ENCODE results near the gene LGALS8. TPM values are rescaled to one million over a fixed set of nuclear protein-coding genes. Genes with fewer than 3 reads are reported as not detected.

LGALS8 gene
- total and polyA plus RNA-seq, 11 donors, result 45.3 to 114 (median 91.4) TPM

GRCh38 chr1:236535662-236536161 is 11.9 kb downstream of the LGALS8 start:
- Histone ChIP-seq H3K9me3 (no peaks in the 10 kb centered on the region), H3K27me3 (no peaks in the 10 kb centered on the region), H3K36me3 (peaks cover 0 to 63% (median 45%) of the 10 kb centered on the region in 9 donors), H3K4me1 (peaks cover 0 to 38% (median 16%) of the 10 kb centered on the region in 12 donors), H3K27ac (no peak overlapping the region), H3K4me3 (no peak overlapping the region)
- TF ChIP-seq POLR2A (IDR thresholded peaks at IDR 0.05) (no peak), CTCF (IDR thresholded peaks at IDR 0.05) (no peak)
- intact Hi-C loops (cut with DNase I), result loop anchor here in 2 of 10 donors (10.0 kb wide), 1 partner anchor 431 kb away; no protein-coding TSS in a partner anchor
- DNase-seq (no peak), ATAC-seq (no peak)
- 80 to 95% (median 90%) methylated on average over 6 of the region's 6 CpGs for whole genome bisulfite sequencing, 4 donors

- no peak overlapping the region for H3K27ac ChIP-seq
- intact Hi-C loops (cut with DNase I), result loop anchor here in 2 of 10 donors (10.0 kb wide), 1 partner anchor 432 kb away; no protein-coding TSS in a partner anchor
- H3K4me3 ChIP-seq, result no peak overlapping the region
- H3K9me3 ChIP-seq, result no peaks in the 10 kb centered on the region
- peaks cover 0 to 29% (median 14%) of the 10 kb centered on the region in 12 donors for H3K4me1 ChIP-seq
- TF ChIP-seq POLR2A (IDR thresholded peaks at IDR 0.05) (no peak), CTCF (IDR thresholded peaks at IDR 0.05) (no peak)
- H3K36me3 ChIP-seq, result peaks cover 0 to 68% (median 49%) of the 10 kb centered on the region in 9 donors
- no peaks in the 10 kb centered on the region for H3K27me3 ChIP-seq
- ATAC-seq (peak in 1 of 4 donors; percentile 5), DNase-seq (no peak)
- WGBS, 4 donors, result 77 to 92% (median 80%) methylated on average over 5 of the region's 5 CpGs
Observed at GRCh38 chr1:236536540-236536939, 12.8 kb downstream of the LGALS8 start.

DNA sequence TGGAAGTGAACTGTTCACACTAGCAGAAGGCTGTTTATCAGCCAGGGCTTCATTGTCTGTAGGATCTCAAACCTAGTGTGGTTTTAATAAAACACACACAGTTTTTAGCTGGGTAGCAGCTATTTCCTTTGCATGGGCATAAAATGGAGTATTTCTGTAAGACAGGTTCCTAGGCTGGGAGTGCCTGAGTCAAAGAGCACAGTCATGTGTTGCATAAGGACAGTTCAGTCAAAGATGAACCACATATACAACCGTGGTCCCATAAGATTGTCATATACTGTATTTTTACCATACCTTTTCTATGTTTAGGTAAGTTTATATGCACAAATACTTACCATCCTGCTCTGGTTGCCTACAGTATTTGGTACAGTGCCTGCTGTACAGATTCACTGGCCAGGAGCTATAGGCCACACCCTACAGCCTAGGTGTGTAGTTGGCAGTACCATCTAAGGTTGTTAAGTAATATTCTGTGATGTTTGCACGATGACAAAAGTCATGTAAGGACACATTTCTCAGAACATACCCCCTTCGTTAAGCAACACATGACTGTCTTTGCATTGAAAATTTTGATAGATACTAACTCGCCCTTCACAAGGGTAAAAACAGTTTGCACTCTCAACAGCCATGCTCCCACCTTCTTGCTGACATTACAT is 17.2 kb downstream of the LGALS8 start:
- Histone ChIP-seq H3K4me3 (no peak overlapping the region), H3K36me3 (peaks cover 0 to 92% (median 85%) of the 10 kb centered on the region in 9 donors), H3K9me3 (no peaks in the 10 kb centered on the region), H3K4me1 (peaks cover 0 to 3% (median 0%) of the 10 kb centered on the region in 12 donors), H3K27me3 (no peaks in the 10 kb centered on the region), H3K27ac (no peak overlapping the region)
- intact Hi-C loops (cut with DNase I), result loop anchor here in 1 of 10 donors (10.0 kb wide), 1 partner anchor 54 kb away; no protein-coding TSS in a partner anchor
- no peak for DNase-seq
- ATAC-seq, result no peak
- no peak for TF ChIP-seq CTCF (IDR thresholded peaks at IDR 0.05)
- TF ChIP-seq POLR2A (IDR thresholded peaks at IDR 0.05), result no peak
- 79 to 87% (median 83%) methylated on average over 4 of the region's 4 CpGs for WGBS, 4 donors

DNA sequence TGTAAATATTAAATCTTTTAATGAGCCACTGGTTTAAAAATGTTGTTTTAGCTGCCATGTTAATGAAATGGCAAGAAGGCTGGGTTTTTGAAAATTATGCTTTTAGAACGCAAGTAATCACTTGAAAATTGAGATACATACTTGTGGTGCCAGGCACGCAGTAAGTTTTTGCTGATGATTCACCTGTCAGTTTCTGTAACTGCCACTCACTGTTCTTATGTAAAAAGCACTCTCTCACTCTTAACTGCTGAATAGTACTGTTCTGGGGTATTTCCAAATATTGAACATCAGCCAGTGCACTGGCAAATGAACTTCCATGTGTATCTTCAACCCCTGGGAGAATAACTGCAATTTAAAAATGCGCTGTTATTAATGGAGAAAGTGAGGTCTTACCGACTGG is 17.9 kb downstream of the LGALS8 start:
- ATAC-seq, result no peak
- no peak for DNase-seq
- TF ChIP-seq POLR2A (IDR thresholded peaks at IDR 0.05), result no peak
- TF ChIP-seq CTCF (IDR thresholded peaks at IDR 0.05), result no peak
- Histone ChIP-seq H3K9me3 (no peaks in the 10 kb centered on the region), H3K4me3 (no peak overlapping the region), H3K27me3 (no peaks in the 10 kb centered on the region), H3K27ac (no peak overlapping the region), H3K36me3 (peaks cover 0 to 96% (median 87%) of the 10 kb centered on the region in 9 donors), H3K4me1 (no peaks in the 10 kb centered on the region)
- intact Hi-C loops (cut with DNase I), result loop anchor here in 1 of 10 donors (10.0 kb wide), 1 partner anchor 53 kb away; no protein-coding TSS in a partner anchor
- WGBS, 4 donors, result 90 to 94% (median 93%) methylated on average over 4 of the region's 4 CpGs
